Neutrophil (primary cell): ENCODE data around the gene AKAP7.

ENCODE experiments used
- H3K27ac ChIP-seq: fragments of 200-600 bp; sonication (generic); 2 replicates; pipeline ENCODE4 v1.5.1; 2016; ENCODE audit warnings: mild to moderate bottlenecking, moderate library complexity
- H3K27me3 ChIP-seq: fragments of 200-600 bp; sonication (generic); 2 replicates; pipeline ENCODE4 v1.6.0; 2016; ENCODE audit warnings: mild to moderate bottlenecking
- H3K36me3 ChIP-seq: fragments of 200-600 bp; sonication (generic); 2 replicates; pipeline ENCODE4 v1.5.1; 2017
- H3K4me1 ChIP-seq, 2 experiments: fragments of 200-600 bp in 1 of 2; sonication (generic) in 1 of 2; 1 replicate in 1 of 2; 2 replicates in 1 of 2; pipeline versions ENCODE4 v1.5.1 to v1.6.1; 2013 to 2016; ENCODE audit warnings: low read depth in 1 of 2, low read length in 1 of 2, mild to moderate bottlenecking in 1 of 2, moderate library complexity in 1 of 2; ENCODE audit not compliant: control insufficient read depth in 1 of 2, insufficient read depth in 1 of 2
- H3K4me3 ChIP-seq, 2 experiments: fragments of 200-600 bp in 1 of 2; sonication (generic) in 1 of 2; 1 replicate in 1 of 2; 2 replicates in 1 of 2; pipeline ENCODE4 v1.5.1; 2013 to 2016; ENCODE audit warnings: low read depth in 1 of 2, low read length in 1 of 2, mild to moderate bottlenecking in 1 of 2, moderate library complexity in 1 of 2
- H3K9me3 ChIP-seq: fragments of 200-600 bp; sonication (generic); 2 replicates; pipeline ENCODE4 v1.5.1; 2016
- CTCF ChIP-seq: fragments of 200-600 bp; sonication (generic); IDR thresholded peaks from 2 replicates; pipeline ENCODE4 v1.5.1; 2016; ENCODE audit warnings: antibody characterized with exemption

The AKAP7 gene

DNA sequence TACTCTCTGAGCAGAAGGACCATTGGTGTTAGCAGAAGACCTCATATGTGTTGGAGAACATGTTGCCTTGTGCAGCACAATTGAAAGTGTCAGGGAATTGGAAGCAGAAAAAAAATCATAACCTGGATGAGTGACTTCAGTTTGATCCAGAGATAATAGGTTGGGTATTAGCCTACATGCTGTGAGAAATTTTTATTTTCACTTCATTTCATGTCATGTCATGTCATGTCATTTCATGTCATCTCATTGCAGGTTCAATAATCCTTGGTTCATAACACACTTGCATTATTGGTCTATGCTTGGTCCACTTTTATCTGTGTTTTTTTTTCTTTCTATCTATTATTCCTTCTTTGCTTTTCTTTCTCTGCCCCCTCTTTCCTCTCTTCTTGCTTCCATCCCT lies 34.3 kb downstream of the AKAP7 start:
- TF ChIP-seq CTCF: no peak
- Histone ChIP-seq H3K4me3 (no peak overlapping the region), H3K36me3 (peaks cover 7% of the 10 kb centered on the region), H3K27ac (no peak overlapping the region), H3K9me3 (no peaks in the 10 kb centered on the region), H3K4me1 (no peaks in the 10 kb centered on the region), H3K27me3 (no peaks in the 10 kb centered on the region)

- Histone ChIP-seq H3K27me3 (no peaks in the 10 kb centered on the region), H3K9me3 (no peaks in the 10 kb centered on the region), H3K4me3 (no peak overlapping the region), H3K4me1 (no peaks in the 10 kb centered on the region), H3K36me3 (peaks cover 7% of the 10 kb centered on the region), H3K27ac (no peak overlapping the region)
- TF ChIP-seq CTCF: no peak
Observed at GRCh38 chr6:131172222-131172621, 37.0 kb downstream of the AKAP7 start.

- no peaks in the 10 kb centered on the region for H3K4me1 ChIP-seq
- no peak for TF ChIP-seq CTCF
- no peaks in the 10 kb centered on the region for H3K27me3 ChIP-seq
- no peak overlapping the region for H3K27ac ChIP-seq
- H3K36me3 ChIP-seq: peaks cover 7% of the 10 kb centered on the region
- no peaks in the 10 kb centered on the region for H3K9me3 ChIP-seq
- H3K4me3 ChIP-seq: no peak overlapping the region
Observed at GRCh38 chr6:131173680-131174079, 38.4 kb downstream of the AKAP7 start.

GRCh38 chr6:131175564-131175963 lies 40.3 kb downstream of the AKAP7 start:
- Histone ChIP-seq H3K4me1 (no peaks in the 10 kb centered on the region), H3K27ac (no peak overlapping the region), H3K9me3 (no peaks in the 10 kb centered on the region), H3K27me3 (no peaks in the 10 kb centered on the region), H3K36me3 (no peaks in the 10 kb centered on the region), H3K4me3 (no peak overlapping the region)
- TF ChIP-seq CTCF: no peak

- no peaks in the 10 kb centered on the region for H3K9me3 ChIP-seq
- H3K4me3 ChIP-seq: no peak overlapping the region
- TF ChIP-seq CTCF: no peak
- H3K4me1 ChIP-seq: no peaks in the 10 kb centered on the region
- H3K27me3 ChIP-seq: no peaks in the 10 kb centered on the region
- H3K27ac ChIP-seq: no peak overlapping the region
- no peaks in the 10 kb centered on the region for H3K36me3 ChIP-seq
Observed at GRCh38 chr6:131177996-131178395, 42.7 kb downstream of the AKAP7 start.

DNA sequence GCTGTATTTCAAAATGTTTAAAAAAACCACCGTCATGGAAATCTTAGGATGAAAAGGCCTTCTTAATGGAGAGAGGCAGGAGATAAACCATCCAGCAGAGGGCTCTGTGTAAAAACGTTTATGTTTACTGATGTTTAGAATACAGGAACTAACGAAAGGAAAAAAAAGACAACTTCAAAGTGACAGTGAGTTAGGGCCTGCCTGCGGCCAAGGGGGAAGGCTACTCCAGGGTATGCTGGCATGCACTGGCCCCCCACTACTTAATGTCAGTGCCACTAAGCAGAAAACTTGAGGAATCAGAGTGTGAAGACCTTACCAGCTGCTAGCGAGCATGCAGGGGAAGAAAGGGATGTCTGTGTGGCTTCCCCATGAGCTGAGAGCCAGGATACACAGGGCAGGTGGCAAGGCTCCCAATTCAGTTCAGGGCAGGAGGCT lies 47.7 kb downstream of the AKAP7 start:
- no peak for TF ChIP-seq CTCF
- no peaks in the 10 kb centered on the region for H3K4me1 ChIP-seq
- H3K27me3 ChIP-seq: no peaks in the 10 kb centered on the region
- no peaks in the 10 kb centered on the region for H3K9me3 ChIP-seq
- no peaks in the 10 kb centered on the region for H3K36me3 ChIP-seq
- H3K4me3 ChIP-seq: no peak overlapping the region
- no peak overlapping the region for H3K27ac ChIP-seq
